Left cardiac atrium (tissue), 4 donors: ENCODE measurements around the gene DYNC2H1. TPM values are rescaled to one million over a fixed set of nuclear protein-coding genes. Genes with fewer than 3 reads are reported as not detected.
"Not testable (repeated sequence)": the region's sequence is repeated elsewhere in the genome, so short reads cannot be mapped to it uniquely, and the experiment has no call there.

Experiments
- ATAC-seq, 2 donors: fragments of 200-7000 bp; cut with Tn5 transposase; one replicate each; pipeline ENCODE4 v1.9.1; 2020; ENCODE audit warnings: mild to moderate bottlenecking in 2 of 2, moderate library complexity in 2 of 2
- DNase-seq: peaks from one replicate; pipeline ENCODE4 v3.0.0-alpha.2; 2020
- intact Hi-C, 2 donors: fragments of 100-400 bp; cut with DNase I; formaldehyde crosslinking; loops; one replicate each; pipeline versions ENCODE4 v1.14.1 to v1.15.1; 2022 to 2023
- total RNA-seq, 2 donors: library from RNA; stranded (reverse); fragmentation: NEBNext Ultra II Directional; extraction: Animal tissue kit (Norgen Biotek cat#: 25700); gene quantifications; one replicate each; pipeline ENCODE4 v1.2.1, GENCODE V29; 2021
- donor health status: DM: no; HTN: yes; CAD: no.
- donor health status: DM: no; HTN: yes; CAD: no; lungs with severe emphysema.
- donor health status: DM: yes; HTN: yes; CAD: no.
- donor health status: Dilated cardiomyopathy.

DYNC2H1 gene
- total RNA-seq, 2 donors from 2014 or later: 6.5 to 7.2 TPM

DNA sequence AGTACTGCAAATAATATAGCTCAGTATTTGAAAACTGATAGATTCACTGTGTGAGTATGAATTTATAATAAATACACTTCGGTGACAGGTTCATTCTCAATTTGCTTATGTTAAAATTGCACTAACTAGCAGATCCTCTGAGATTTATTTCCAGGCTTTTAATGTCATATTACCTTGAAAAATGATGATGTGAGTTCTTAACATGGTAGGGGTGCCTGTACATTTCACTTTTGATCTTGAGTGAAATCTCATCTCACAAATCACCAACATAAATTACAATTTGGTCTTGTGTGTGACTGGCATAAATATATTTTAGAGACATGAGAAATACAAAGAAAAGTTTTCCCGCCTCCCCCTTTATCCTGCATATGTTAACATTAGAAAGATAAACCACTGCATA lies 240.4 kb downstream of the DYNC2H1 start:
- ATAC-seq (no peak), DNase-seq (no peak)
- intact Hi-C loops: no loop called here

DNA sequence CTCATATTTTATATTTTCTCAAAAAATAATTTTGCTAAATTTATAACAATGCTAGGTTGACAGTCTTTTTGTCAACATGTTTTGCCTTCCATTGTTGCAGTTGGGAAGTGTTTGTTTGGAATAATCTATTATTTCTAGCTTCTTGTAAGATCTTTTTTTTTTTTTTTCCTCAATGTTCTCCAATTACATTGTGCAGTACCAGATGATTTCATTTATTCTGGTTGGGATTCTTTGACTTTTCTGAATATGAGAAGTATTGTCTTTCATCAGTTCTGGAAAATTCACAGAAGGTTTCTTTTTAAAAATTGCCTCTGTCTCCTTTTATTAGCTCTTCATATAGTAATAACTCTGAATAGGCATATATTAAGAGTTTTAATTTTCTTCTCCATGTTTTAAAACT lies 245.4 kb downstream of the DYNC2H1 start:
- intact Hi-C loops: no loop called here
- no peak for ATAC-seq
- no peak for DNase-seq

DNA sequence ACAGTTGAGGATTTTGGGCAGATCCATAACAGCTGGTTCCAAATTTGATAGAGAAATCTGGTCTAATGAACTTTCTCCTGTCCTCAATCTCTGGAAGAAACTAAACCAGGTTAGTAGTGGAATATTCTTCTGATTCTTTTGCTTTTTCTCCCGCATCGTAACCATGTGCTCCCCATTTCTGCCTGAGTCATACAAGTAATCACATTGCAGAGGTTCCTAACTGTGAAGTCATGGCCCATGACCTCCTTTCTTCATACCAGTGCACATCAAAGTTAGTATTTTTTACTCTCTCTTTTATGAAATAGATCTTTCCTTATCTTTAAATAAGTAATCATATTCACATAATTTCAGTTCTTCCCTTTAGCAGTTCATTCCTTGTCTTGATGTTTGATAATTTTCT lies 249.0 kb downstream of the DYNC2H1 start:
- intact Hi-C loops: no loop called here
- DNase-seq (no peak), ATAC-seq (no peak)

DNA sequence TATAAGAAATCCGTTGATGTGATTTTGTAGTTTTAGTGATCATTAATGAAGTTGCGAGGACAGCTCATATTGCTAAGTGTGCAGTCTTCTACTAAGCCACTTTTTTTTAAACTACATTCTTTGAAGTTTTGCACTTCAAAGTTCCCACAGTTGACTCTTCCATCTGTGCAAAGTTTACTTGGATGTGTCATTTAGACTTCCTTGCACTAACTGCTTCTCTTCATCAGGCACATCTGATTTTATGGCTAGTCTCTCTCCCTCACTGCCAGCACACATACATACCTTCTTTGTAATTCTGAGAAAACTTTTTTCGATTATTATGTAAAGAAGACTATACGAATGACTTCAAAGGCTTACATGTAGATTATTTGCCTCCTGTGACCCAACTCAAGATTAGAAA lies 250.0 kb downstream of the DYNC2H1 start:
- intact Hi-C loops: no loop called here
- DNase-seq: no peak
- ATAC-seq: no peak

DNA sequence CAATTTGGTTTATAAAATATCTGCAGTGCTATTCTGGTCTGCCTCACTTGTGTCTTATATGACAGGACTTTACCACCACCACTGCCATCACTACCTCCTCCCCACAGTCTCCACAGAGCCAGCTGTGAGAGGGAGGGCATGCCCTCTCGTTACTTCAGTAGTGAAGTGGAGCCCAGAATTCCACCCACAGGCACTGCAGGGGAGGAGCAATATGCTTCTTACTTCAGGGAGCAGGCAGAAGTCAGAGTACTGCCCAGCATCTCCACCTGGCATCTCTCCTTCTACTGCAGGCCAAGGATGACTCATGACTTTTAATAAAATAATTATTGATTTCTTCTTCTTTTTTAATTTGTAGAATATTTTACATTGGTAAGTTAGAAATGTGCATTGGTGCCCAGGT lies 255.5 kb downstream of the DYNC2H1 start:
- intact Hi-C loops: no loop called here
- no peak for ATAC-seq
- DNase-seq: no peak

DNA sequence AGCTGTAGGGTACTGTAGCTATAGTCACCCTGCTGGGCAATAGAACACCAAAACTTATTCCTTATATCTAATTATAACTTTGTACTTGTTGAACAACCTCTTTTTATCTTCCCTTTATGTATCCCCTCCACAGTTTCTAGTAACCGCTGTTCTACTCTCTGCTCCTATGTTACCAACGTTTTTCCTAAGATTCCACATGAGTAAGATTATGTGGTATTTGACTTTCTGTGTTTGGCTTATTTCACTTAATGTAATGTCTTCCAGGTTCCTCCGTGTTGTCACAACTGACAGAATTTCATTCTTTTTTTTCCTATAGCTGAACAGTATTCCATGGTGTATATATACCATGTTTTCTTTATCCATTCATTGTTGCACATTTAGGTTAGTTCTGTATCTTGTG lies 258.4 kb downstream of the DYNC2H1 start:
- ATAC-seq: no peak
- intact Hi-C loops: no loop called here
- no peak for DNase-seq

DNA sequence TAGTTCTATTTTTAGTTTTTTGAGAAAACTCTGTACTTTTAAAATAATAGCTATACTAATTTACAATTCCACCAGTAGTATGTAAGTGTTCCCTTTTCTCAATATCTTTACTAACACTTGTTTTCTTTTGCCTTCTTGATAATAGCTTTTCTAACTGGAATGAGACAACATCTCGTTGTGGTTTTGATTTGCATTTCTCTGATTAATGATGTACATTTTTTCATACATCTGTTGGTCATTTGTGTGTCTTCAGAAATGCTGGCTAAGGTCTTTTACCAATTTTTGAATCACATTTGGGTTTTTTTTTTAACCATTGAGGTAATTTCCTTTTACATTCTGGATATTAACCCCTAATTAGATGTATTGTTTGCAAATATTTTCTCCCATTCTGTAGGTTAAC lies 258.9 kb downstream of the DYNC2H1 start:
- no peak for DNase-seq
- intact Hi-C loops: no loop called here
- no peak for ATAC-seq

DNA sequence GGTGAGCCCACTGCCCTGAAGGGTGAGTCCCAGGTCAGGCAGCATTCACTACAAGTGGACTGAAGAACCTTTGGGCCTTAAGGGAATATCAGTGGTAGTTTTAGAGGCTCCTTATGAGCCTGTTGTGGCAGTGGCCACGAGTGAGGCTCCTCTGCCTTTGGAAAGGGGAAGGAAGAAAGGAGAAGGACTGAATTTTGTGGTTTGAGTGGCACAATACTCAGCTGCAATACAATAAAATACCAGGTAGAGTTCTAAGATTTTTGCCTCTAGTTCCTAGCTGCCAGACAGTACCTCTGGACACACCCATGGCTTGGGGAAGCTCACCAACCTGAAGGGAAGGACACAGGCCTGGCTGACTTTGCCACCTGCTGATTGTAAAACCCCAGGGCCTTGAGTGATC lies 260.9 kb downstream of the DYNC2H1 start:
- intact Hi-C loops: no loop called here
- DNase-seq (no peak), ATAC-seq (no peak)

DNA sequence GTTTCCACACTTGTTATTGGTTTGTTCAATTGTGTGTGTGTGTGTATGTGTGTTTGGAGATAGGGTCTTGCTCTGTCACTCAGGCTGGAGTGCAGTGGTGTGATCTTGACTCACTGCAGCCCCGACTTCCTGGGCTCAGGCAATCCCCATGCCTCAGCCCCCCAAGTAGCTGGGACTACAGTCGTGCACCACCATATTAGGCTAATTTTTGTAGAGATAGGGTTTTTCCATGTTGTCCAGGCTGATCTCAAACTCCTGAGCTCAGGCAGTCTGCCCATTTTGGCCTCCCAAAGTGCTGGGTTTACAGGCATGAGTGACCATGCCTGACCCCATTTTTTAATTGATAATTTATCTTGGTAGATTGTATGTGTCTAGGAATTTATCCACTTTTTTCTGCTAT lies 263.7 kb downstream of the DYNC2H1 start:
- ATAC-seq (no peak), DNase-seq (no peak)
- intact Hi-C loops: no loop called here

DNA sequence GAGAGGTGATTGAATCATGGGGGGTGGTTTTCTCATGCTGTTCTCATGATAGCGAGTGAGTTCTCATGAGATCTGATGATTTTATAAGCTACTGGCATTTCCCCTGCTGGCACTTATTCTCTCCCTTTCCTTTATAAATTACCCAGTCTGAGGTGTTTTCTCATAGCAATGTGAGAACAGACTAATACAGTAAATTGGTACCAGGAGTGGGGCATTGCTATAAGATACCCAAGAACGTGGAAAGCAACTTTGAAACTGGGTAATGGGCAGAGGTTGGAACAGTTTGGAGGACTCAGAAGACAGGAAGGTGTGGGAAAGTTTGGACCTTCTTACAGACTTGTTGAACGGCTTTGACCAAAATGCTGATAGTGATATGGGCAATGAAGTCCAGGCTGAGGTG lies 265.0 kb downstream of the DYNC2H1 start:
- ATAC-seq, intact Hi-C loops, DNase-seq: not testable (repeated sequence)

DNA sequence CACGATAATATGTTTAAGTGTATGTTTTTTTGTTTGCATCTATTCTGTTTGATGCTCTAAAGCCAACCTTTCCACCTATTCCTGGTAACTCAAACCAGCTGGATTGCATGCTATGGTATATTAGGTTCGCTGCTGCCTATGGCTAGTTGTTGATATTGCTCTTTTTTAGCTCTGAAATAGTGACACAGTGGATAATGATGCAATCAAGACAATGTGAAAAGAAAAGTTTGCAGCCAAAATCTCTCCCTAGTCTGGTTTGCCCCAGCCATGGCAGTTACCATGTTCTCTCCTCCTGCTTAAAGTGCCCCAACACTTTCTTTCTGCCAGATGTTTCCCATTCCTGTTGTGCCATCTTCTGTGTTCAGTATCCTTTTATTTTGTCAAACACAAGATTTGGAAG lies 269.7 kb downstream of the DYNC2H1 start:
- DNase-seq (no peak), ATAC-seq (no peak)
- intact Hi-C loops: no loop called here

DNA sequence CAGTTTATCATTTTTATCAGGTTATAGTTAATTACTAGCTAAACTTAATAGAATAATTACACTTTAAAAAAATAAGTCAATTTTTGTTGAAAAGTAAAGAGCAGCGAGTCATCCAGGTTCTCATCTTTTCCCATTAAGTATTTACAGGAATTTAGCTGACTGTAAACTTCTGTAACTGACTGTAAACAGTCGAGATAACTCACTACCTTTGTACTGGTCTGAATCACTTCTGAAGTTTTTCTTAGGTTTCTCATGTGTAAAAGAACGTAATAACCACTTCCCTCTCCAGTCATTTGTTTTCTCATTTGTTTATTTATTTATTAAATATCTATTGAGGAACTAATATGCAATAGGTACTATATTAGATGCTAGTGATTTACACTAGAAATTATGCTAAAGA lies 270.8 kb downstream of the DYNC2H1 start:
- DNase-seq (no peak), ATAC-seq (no peak)
- intact Hi-C loops: no loop called here

DNA sequence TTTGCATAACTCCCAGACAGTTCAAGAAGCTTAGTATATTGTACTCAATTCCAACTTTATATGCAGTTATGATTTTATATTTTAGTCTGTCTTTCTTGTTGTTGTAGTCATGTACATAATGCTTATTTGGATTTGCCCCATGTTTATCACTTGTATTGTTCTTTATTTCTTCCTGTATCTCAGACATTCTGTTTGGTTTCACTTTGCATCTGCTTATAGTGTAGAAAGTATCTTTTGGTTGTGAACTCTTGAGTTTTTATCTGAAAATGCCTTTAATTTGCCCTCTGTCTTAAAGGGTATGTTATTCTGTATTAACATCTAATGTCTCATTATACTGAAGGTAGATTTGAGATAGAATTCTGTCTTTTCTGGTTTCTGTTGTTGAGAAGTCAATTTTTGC lies 275.4 kb downstream of the DYNC2H1 start:
- DNase-seq (no peak), ATAC-seq (no peak)
- intact Hi-C loops: no loop called here

DNA sequence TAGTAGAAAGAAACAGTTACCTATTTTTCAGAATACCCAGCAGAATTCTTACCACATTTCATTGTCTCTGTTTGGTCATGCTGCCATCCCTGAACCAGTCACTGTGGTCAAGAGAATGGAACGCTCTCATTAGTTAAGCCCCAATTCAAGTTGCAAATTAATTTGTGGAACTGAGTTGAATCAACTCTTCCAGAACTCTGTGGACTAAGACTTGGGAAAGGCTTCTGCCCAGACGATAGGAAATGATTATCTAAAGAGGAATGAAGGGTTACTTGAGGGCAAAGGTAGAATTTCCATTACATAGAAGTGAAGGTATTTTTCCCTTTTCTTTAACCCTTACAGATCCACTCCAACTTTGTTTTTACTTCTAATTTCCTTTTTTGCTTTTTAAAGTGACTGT lies 286.4 kb downstream of the DYNC2H1 start:
- DNase-seq (no peak), ATAC-seq (no peak)
- intact Hi-C loops: no loop called here

DNA sequence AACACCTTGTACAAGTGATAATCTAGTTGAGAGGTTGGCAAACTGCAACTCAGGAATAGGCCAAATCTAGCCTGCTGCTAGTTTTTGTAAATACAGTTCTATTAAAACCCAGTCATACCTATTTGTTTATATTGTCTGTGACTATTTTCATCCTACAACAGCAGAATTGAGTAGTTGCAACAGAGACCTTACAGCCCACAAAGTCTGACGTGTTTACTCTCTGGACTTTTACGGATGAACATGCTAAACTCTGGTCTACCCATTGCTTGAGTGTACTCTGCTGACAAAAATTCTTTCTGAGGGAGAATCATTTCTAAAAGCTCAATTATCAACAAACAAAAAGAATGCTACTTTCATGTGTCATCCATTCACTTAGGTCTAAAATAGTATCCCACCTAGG lies 287.0 kb downstream of the DYNC2H1 start:
- no peak for ATAC-seq

DNA sequence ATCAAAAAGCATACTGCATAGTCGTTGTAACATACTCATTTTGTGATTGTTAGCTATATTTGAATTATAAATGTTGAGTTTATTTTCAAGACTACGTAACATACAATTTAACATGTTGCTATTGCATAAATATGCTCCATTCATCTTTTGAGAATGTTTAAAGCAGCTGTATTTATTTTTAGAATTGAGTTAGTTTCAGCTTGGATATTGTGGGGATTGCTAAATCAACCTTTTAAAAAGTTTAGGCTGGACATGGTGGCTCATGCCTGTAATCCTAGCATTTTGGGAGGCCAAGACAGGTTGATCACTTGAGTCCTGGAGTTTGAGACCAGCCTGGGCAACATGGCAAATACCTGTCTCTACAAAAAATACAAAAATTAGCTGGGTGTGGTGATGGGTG lies 288.1 kb downstream of the DYNC2H1 start:
- intact Hi-C loops: no loop called here
- DNase-seq: no peak
- ATAC-seq: no peak

More for the DNA sequence above, 287.0 kb downstream of the DYNC2H1 start:
- intact Hi-C loops: no loop called here
- no peak for DNase-seq

DNA sequence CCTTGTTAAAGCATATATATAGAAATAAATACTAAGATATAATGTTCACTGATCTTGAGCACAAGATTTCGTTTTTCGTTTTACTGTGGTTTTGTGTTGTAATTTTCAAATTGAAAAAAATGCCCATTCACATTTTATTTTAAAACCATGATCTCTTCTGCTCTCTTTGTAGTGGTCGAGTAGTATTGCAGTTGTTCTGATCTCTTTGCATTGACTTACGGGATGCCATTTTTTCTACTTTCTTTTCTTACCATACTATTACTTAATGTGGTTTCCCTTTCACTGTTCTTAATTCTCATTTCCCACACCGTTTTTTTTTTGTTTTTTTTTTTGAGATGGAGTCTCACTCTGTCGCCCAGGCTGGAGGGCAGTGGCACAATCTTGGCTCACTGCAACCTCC lies 289.6 kb downstream of the DYNC2H1 start:
- intact Hi-C loops: no loop called here
- no peak for ATAC-seq
- no peak for DNase-seq

DNA sequence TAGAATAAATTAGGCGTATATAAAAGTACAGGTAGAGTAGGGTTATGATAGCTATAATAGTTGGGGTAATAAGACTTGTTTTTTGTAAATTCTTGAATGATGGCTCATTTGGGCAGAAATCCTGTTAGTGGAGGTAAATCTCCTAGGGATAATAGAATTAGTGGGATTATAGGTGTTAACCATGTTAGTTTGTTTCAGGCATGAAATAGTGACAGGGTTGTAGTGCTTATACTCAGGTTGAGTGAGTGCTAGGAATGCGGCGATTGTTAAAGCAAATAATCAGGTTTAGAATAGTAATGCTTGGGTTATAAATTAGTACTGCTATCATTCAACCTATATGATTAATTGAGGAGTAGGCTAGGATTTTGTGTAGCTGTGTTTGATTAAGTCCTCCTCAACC lies 297.1 kb downstream of the DYNC2H1 start:
- ATAC-seq: no peak
- intact Hi-C loops: no loop called here
- DNase-seq: no peak

DNA sequence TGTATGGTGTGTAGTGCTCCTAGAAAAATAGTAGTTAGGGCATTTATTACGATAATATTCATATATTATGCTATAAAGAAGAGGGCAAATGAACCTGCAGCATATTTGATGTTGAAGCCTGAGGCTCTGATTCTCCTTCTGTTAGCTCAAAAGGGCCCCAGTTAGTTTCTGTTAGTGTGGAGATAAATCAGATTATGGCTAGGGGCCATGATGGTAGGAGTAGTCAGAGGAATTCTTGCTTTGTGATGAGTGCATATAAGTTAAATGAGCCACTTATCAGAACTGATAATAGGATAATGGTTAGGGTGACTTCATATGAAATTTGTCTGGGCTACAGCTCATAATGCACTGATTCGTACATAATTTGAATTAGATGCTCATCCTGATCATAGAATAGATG lies 298.4 kb downstream of the DYNC2H1 start:
- DNase-seq: no peak
- intact Hi-C loops: no loop called here
- ATAC-seq: no peak

DNA sequence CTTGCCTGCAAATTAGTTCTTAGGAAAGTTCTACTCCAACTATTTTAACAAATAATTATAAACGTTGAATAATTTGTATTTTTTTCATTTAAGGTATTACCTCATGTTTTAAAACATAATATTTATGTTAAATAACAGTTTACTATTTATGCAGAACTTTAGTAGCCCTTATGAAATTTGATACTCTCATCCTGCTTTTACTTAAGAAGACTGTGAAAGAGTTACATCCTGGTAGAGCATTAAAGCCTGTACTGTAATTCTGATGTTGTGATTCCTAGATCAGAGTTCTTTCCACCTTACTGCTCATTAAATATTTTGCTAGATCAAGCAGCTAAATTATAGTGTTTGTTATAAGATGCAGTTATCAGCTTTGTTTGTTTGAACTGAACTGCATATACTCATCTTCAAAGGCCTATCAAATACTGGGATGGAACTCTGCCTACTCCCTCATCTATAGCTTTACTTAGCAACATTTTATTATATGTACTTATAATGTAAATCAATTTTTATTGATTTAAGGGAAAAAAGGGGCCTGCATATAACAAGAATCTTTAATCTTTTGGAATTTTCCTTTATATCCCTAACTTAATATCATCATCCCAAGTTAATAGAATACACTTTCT lies 304.2 kb downstream of the DYNC2H1 start:
- ATAC-seq: no peak
- intact Hi-C loops: no loop called here

DNA sequence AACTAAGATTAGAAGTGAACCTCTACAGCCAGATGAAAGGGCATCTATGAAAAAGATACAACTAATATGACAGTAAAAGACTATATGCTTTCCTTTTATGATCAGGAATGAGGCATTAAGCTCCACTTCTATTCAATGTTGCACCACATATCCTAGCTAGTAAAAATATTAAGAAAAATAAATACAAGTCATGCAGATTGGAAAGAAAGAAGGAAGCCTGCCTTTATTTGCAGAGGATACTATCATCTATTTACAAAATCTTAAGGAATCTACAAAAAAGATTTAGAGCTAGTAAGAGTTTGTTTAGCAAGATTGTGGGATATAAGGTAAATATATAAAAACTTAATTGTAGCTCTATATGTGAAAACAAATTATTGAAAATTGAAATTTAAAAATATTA lies 308.8 kb downstream of the DYNC2H1 start:
- ATAC-seq (no peak), DNase-seq (no peak)
- intact Hi-C loops: no loop called here

More for the DNA sequence above, 304.2 kb downstream of the DYNC2H1 start:
- DNase-seq: no peak

DNA sequence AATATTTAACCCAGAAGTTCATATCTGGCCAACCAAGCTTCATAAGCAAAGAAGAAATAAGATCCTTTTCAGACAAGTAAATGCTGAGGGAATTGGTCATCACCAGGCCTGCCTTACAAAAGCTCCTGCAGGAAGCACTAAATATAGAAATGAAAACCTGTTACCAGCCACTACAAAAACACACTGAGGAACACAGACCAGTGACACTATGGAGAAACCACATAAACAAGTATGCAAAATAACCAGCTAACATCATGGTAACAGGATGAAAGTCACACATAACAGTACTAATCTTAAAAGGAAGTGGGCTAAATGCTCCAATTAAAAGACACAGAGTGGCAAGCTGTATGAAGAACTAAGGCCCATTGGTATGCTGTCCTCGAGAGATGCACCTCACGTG lies 311.4 kb downstream of the DYNC2H1 start:
- intact Hi-C loops: no loop called here
- ATAC-seq: no peak

More for the DNA sequence above, 311.4 kb downstream of the DYNC2H1 start:
- DNase-seq: no peak
